Pancreas (tissue), 10 donors: Measurements from ENCODE around the gene ACTN2. TPM values are rescaled to one million over a fixed set of nuclear protein-coding genes. Genes with fewer than 3 reads are reported as not detected.

Experiments used
- ATAC-seq, 4 donors: fragments of 200-7000 bp; cut with Tn5 transposase; one replicate each; pipeline versions ENCODE4 v1.8.0 to v1.9.1; 2020; ENCODE audit warnings: mild to moderate bottlenecking in 4 of 4, moderate library complexity in 4 of 4
- DNase-seq, 6 donors: peaks; one replicate each; pipeline ENCODE4 v3.0.0-alpha.2; 2020
- FAIRE-seq: peaks from 2 replicates; lab custom pipeline; 2012; peaks lifted over from hg19 to GRCh38; lab: Jason Lieb, UNC
- H3K27ac ChIP-seq, 4 donors: fragments of 200-600 bp; sonication (generic); 1 replicate in 3 of 4; 2 replicates in 1 of 4; pipeline versions ENCODE4 v1.5.0 to v1.8.0; 2020
- H3K27me3 ChIP-seq, 4 donors: fragments of 200-600 bp; one replicate each; pipeline ENCODE4 v1.8.0; 2021
- H3K36me3 ChIP-seq, 3 donors: fragments of 200-600 bp; sonication (generic) in 1 of 3; one replicate each; pipeline versions ENCODE4 v1.5.0 to v1.8.0; 2020 to 2021
- H3K4me1 ChIP-seq, 3 donors: fragments of 200-600 bp; one replicate each; pipeline ENCODE4 v1.8.0; 2021
- H3K4me3 ChIP-seq, 4 donors: fragments of 200-600 bp; sonication (generic) in 2 of 4; one replicate each; pipeline versions ENCODE4 v1.5.0 to v1.8.0; 2020 to 2021
- H3K9me3 ChIP-seq, 4 donors: fragments of 200-600 bp; one replicate each; pipeline ENCODE4 v1.8.0; 2021
- CTCF ChIP-seq, 4 donors: fragments of 200-600 bp; sonication (generic) in 3 of 4; IDR thresholded peaks; one replicate each; pipeline versions ENCODE4 v1.5.0 to v1.8.0; 2021; ENCODE audit warnings: antibody characterized with exemption in 4 of 4
- WGBS, 2 donors: extraction: QIAGEN DNeasy Blood & Tissue Kit; methylation state at CpG; one replicate each; pipeline ENCODE4 v1.1.7; 2013; 5-methylcytosine and 5-hydroxymethylcytosine counted together
- intact Hi-C, 3 donors: fragments of 100-400 bp; cut with DNase I; formaldehyde crosslinking; loops; one replicate each; pipeline versions ENCODE4 v1.11.1 to v1.14.2; 2022
- polyA plus RNA-seq, 2 donors: library from polyadenylated mRNA; stranded (reverse); fragments of 200-250 nt; gene quantifications; one replicate each; pipeline ENCODE4 v1.2.3, GENCODE V29; 2013
- total RNA-seq, 6 donors: library from RNA; stranded (reverse); fragmentation: NEBNext Ultra II Directional in 4 of 6; extraction: Animal tissue kit (Norgen Biotek cat#: 25700) in 4 of 6; gene quantifications; one replicate each; pipeline versions ENCODE4 v1.2.1 to v1.2.4, GENCODE V29; 2021 to 2023
- donor health status: healthy with polysubstance abuse.
- donor health status: DM: no; HTN: no; CAD: no; lungs with moderate emphysema.
- donor health status: DM: no; HTN: no; CAD: no.
- donor health status: control.
- donor health status: control.
- donor health status: Bipolar disorder and iron deficiency.
- donor health status: DM: yes; HTN: yes; CAD: no.
- donor health status: DM: no; HTN: no; CAD: no.
- donor health status: DM: no; HTN: no; CAD: no.
- donor health status: DM: yes; HTN: yes; CAD: no.

ACTN2 gene
- total and polyA plus RNA-seq, 8 donors = 0.95 to 4.6 (median 1.5) TPM

- no peak for TF ChIP-seq CTCF (IDR thresholded peaks at IDR 0.05)
- DNase-seq (no peak), ATAC-seq (no peak), FAIRE-seq (no peak)
- intact Hi-C loops = no loop called here
- H3K9me3 ChIP-seq = no peaks in the 10 kb centered on the region
- no peaks in the 10 kb centered on the region for H3K4me1 ChIP-seq
- H3K27ac ChIP-seq = no peak overlapping the region
- no peak overlapping the region for H3K4me3 ChIP-seq
- H3K27me3 ChIP-seq = no peaks in the 10 kb centered on the region
- H3K36me3 ChIP-seq = no peaks in the 10 kb centered on the region
- 83 to 85% methylated on average over 4 of the region's 4 CpGs for WGBS, 2 donors
Measured at GRCh38 chr1:236728752-236729151, 42.5 kb downstream of the ACTN2 start.

- Histone ChIP-seq H3K36me3 (no peaks in the 10 kb centered on the region), H3K27me3 (no peaks in the 10 kb centered on the region), H3K4me1 (no peaks in the 10 kb centered on the region), H3K4me3 (no peak overlapping the region), H3K9me3 (no peaks in the 10 kb centered on the region), H3K27ac (no peak overlapping the region)
- ATAC-seq (no peak), FAIRE-seq (no peak), DNase-seq (no peak)
- no peak for TF ChIP-seq CTCF (IDR thresholded peaks at IDR 0.05)
- intact Hi-C loops = no loop called here
- 88 to 90% methylated on average over 3 of the region's 3 CpGs for WGBS, 2 donors
Measured at GRCh38 chr1:236733653-236734052, 47.4 kb downstream of the ACTN2 start.

- Histone ChIP-seq H3K36me3 (no peaks in the 10 kb centered on the region), H3K4me3 (no peak overlapping the region), H3K9me3 (no peaks in the 10 kb centered on the region), H3K4me1 (no peaks in the 10 kb centered on the region), H3K27me3 (no peaks in the 10 kb centered on the region), H3K27ac (no peak overlapping the region)
- DNase-seq (no peak), ATAC-seq (no peak), FAIRE-seq (no peak)
- no peak for TF ChIP-seq CTCF (IDR thresholded peaks at IDR 0.05)
- WGBS, 2 donors = 81 to 84% methylated on average over 8 of the region's 8 CpGs
- intact Hi-C loops = no loop called here
Measured at GRCh38 chr1:236734141-236734765, 48.0 kb downstream of the ACTN2 start.

- no peaks in the 10 kb centered on the region for H3K36me3 ChIP-seq
- FAIRE-seq (no peak), DNase-seq (no peak), ATAC-seq (no peak)
- no peaks in the 10 kb centered on the region for H3K9me3 ChIP-seq
- no peak for TF ChIP-seq CTCF (IDR thresholded peaks at IDR 0.05)
- no peaks in the 10 kb centered on the region for H3K4me1 ChIP-seq
- H3K4me3 ChIP-seq = no peak overlapping the region
- intact Hi-C loops = no loop called here
- no peak overlapping the region for H3K27ac ChIP-seq
- H3K27me3 ChIP-seq = no peaks in the 10 kb centered on the region
- 84 to 88% methylated on average over 15 of the region's 15 CpGs for WGBS, 2 donors
Measured at GRCh38 chr1:236736761-236737160, 50.5 kb downstream of the ACTN2 start.

- WGBS, 2 donors = 79 to 83% methylated on average over 11 of the region's 11 CpGs
- H3K27me3 ChIP-seq = no peaks in the 10 kb centered on the region
- H3K27ac ChIP-seq = no peak overlapping the region
- intact Hi-C loops = no loop called here
- no peaks in the 10 kb centered on the region for H3K9me3 ChIP-seq
- H3K36me3 ChIP-seq = no peaks in the 10 kb centered on the region
- H3K4me3 ChIP-seq = no peak overlapping the region
- TF ChIP-seq CTCF (IDR thresholded peaks at IDR 0.05) = no peak
- no peaks in the 10 kb centered on the region for H3K4me1 ChIP-seq
- FAIRE-seq (no peak), ATAC-seq (no peak), DNase-seq (no peak)
Measured at GRCh38 chr1:236741753-236742152, 55.5 kb downstream of the ACTN2 start.
